Smooth muscle cell of trachea (primary cell): Measurements from ENCODE around the gene ZNF724. TPM values are rescaled to one million over a fixed set of nuclear protein-coding genes. Genes with fewer than 3 reads are reported as not detected.

Experiments
- total RNA-seq: library from RNA; depleted of rRNA; stranded (reverse); fragments of >200 nt; gene quantifications from 2 replicates; pipeline ENCODE4 v1.2.1, GENCODE V29; 2014

ZNF724 gene
- total RNA-seq: 1.8 and 6.7 TPM in 2 replicates

GRCh38 chr19:23249911-23250649, at the start of gene ZNF724:
Gene ZNF724, minus strand, starts transcription at chr19:23250394. Its CDS starts 152 bp downstream, at chr19:23250242.

Other genes with a start within 250 kb of the ZNF724 start
- 0.29 and 0.50 TPM in 2 replicates for gene ZNF728, start 247.2 kb downstream of the ZNF724 start, total RNA-seq
- 0.33 and 2.6 TPM in 2 replicates for gene ZNF730, start 133.4 kb downstream of the ZNF724 start, total RNA-seq
- 20.8 and 21.5 TPM in 2 replicates for gene ZNF91, start 145.1 kb upstream of the ZNF724 start, total RNA-seq